Measurements from ENCODE around the gene HOXB4.

HOXB4 gene

GRCh38 chr17:48567646-48568354, 10.3 kb downstream of the HOXB4 start:
- in situ Hi-C loops (cut with HindIII; ENCODE audit: low pct_unique_long_range_greater_than_20kb, low sequenced_read_pairs): no loop called here
- DNase-seq (ENCODE audit: low read depth in 1 of 2, low spot score in 1 of 2): no peak
- no peak for TF ChIP-seq JUND (IDR thresholded peaks at IDR 0.05; ENCODE audit: low read depth)

- no peak for TF ChIP-seq JUND (IDR thresholded peaks at IDR 0.05; ENCODE audit: low read depth)
- in situ Hi-C loops (cut with HindIII; ENCODE audit: low pct_unique_long_range_greater_than_20kb, low sequenced_read_pairs): no loop called here
- DNase-seq (ENCODE audit: low read depth in 1 of 2, low spot score in 1 of 2): no peak
These were observed 10.9 kb downstream of the HOXB4 start for GRCh38 chr17:48567209-48567608.

- no peak for TF ChIP-seq JUND (IDR thresholded peaks at IDR 0.05; ENCODE audit: low read depth)
- in situ Hi-C loops (cut with HindIII; ENCODE audit: low pct_unique_long_range_greater_than_20kb, low sequenced_read_pairs): no loop called here
- DNase-seq (ENCODE audit: low read depth in 1 of 2, low spot score in 1 of 2): no peak
These were observed 11.4 kb downstream of the HOXB4 start for GRCh38 chr17:48566717-48567116.

GRCh38 chr17:48565925-48566710, 12.0 kb downstream of the HOXB4 start:
- in situ Hi-C loops (cut with HindIII; ENCODE audit: low pct_unique_long_range_greater_than_20kb, low sequenced_read_pairs): no loop called here
- TF ChIP-seq JUND (IDR thresholded peaks at IDR 0.05; ENCODE audit: low read depth): no peak
- no peak for DNase-seq (ENCODE audit: low read depth in 1 of 2, low spot score in 1 of 2)

- TF ChIP-seq JUND (IDR thresholded peaks at IDR 0.05; ENCODE audit: low read depth): no peak
- in situ Hi-C loops (cut with HindIII; ENCODE audit: low pct_unique_long_range_greater_than_20kb, low sequenced_read_pairs): no loop called here
- DNase-seq (ENCODE audit: low read depth in 1 of 2, low spot score in 1 of 2): no peak
These were observed 13.1 kb downstream of the HOXB4 start for GRCh38 chr17:48565022-48565554.

- TF ChIP-seq JUND (IDR thresholded peaks at IDR 0.05; ENCODE audit: low read depth): no peak
- in situ Hi-C loops (cut with HindIII; ENCODE audit: low pct_unique_long_range_greater_than_20kb, low sequenced_read_pairs): no loop called here
These were observed 13.7 kb downstream of the HOXB4 start for GRCh38 chr17:48564188-48565021.

GRCh38 chr17:48563867-48564187, 14.3 kb downstream of the HOXB4 start:
- in situ Hi-C loops (cut with HindIII; ENCODE audit: low pct_unique_long_range_greater_than_20kb, low sequenced_read_pairs): no loop called here
- DNase-seq (ENCODE audit: low read depth in 1 of 2, low spot score in 1 of 2): no peak
- no peak for TF ChIP-seq JUND (IDR thresholded peaks at IDR 0.05; ENCODE audit: low read depth)

More at GRCh38 chr17:48564188-48565021, 13.7 kb downstream of the HOXB4 start:
- peak in 1 of 2 experiments; percentile 54 for DNase-seq (ENCODE audit: low read depth in 1 of 2, low spot score in 1 of 2)

GRCh38 chr17:48563385-48563838, 14.7 kb downstream of the HOXB4 start:
- no peak for DNase-seq (ENCODE audit: low read depth in 1 of 2, low spot score in 1 of 2)
- TF ChIP-seq JUND (IDR thresholded peaks at IDR 0.05; ENCODE audit: low read depth): no peak
- in situ Hi-C loops (cut with HindIII; ENCODE audit: low pct_unique_long_range_greater_than_20kb, low sequenced_read_pairs): no loop called here

GRCh38 chr17:48562934-48563333, 15.2 kb downstream of the HOXB4 start:
- in situ Hi-C loops (cut with HindIII; ENCODE audit: low pct_unique_long_range_greater_than_20kb, low sequenced_read_pairs): no loop called here
- TF ChIP-seq JUND (IDR thresholded peaks at IDR 0.05; ENCODE audit: low read depth): no peak

GRCh38 chr17:48561884-48562810, 16.0 kb downstream of the HOXB4 start:
- in situ Hi-C loops (cut with HindIII; ENCODE audit: low pct_unique_long_range_greater_than_20kb, low sequenced_read_pairs): no loop called here
- no peak for DNase-seq (ENCODE audit: low read depth in 1 of 2, low spot score in 1 of 2)
- no peak for TF ChIP-seq JUND (IDR thresholded peaks at IDR 0.05; ENCODE audit: low read depth)

More at GRCh38 chr17:48562934-48563333, 15.2 kb downstream of the HOXB4 start:
- DNase-seq (ENCODE audit: low read depth in 1 of 2, low spot score in 1 of 2): no peak
